ENCODE data around the gene IL6R. TPM values are rescaled to one million over a fixed set of nuclear protein-coding genes. Genes with fewer than 3 reads are reported as not detected.
"Not testable (repeated sequence)": the region's sequence is repeated elsewhere in the genome, so short reads cannot be mapped to it uniquely, and the experiment has no call there.

The IL6R gene
- total RNA-seq, 4 donors from 2014 or later: 56.1 to 140 (median 100) TPM

DNA sequence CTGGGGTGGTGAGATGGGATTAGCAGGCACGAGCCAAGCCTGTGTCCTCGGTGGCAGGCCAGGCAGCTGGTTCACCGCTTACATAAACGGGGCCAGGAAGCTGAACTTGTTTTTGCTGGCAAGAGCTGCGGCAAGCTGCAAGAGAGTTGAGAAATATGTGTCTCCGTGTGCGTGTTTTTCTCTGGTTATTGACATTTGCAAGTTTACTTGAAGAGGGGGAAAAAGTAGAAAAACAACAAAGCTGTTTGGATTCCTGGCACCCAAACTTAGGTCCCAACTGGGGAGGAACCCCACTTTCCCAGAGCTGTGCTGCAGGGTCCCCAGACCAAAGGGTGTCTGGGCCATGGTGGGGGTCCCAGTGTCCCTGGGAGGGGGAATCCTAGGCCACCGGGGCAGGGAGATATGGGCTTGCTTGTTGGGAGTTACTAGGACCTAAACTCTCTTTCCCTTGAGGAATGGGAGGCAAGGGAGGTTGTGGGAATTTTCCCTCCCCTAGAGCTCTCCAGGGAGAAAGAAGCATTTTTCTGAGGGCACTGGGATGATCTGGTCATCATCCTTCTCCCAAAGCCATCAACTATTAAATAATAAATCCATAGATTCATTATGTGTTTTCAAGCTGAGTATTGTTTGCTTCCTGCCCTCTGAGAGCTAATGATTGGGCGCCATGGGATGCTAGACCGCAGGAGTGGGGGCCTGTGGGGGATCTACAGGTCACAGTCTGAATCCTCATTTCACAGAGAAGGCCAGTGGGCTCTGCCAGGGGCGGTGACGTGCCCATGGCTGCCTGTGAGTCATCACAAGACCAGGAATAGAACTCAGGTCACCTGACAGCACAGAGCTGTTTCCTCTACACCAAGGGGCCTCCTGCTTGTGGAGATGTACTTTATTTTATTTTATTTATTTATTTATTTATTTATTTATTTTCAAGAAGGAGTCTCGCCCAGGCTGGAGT lies 14.8 kb downstream of the IL6R start:
- Histone ChIP-seq H3K27me3 (no peaks in the 10 kb centered on the region), H3K36me3 (peaks cover 0 to 3% (median 0%) of the 10 kb centered on the region in 3 donors), H3K9me3 (no peaks in the 10 kb centered on the region), H3K4me3 (no peak overlapping the region), H3K4me1 (peaks cover 8 to 81% (median 22%) of the 10 kb centered on the region in 4 donors), H3K27ac (peak overlapping the region; percentile 71 to 92 (median 85))
- no peak for TF ChIP-seq POLR2A (IDR thresholded peaks at IDR 0.05)
- TF ChIP-seq, protein P1, sequence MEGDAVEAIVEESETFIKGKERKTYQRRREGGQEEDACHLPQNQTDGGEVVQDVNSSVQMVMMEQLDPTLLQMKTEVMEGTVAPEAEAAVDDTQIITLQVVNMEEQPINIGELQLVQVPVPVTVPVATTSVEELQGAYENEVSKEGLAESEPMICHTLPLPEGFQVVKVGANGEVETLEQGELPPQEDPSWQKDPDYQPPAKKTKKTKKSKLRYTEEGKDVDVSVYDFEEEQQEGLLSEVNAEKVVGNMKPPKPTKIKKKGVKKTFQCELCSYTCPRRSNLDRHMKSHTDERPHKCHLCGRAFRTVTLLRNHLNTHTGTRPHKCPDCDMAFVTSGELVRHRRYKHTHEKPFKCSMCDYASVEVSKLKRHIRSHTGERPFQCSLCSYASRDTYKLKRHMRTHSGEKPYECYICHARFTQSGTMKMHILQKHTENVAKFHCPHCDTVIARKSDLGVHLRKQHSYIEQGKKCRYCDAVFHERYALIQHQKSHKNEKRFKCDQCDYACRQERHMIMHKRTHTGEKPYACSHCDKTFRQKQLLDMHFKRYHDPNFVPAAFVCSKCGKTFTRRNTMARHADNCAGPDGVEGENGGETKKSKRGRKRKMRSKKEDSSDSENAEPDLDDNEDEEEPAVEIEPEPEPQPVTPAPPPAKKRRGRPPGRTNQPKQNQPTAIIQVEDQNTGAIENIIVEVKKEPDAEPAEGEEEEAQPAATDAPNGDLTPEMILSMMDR (IDR thresholded peaks at IDR 0.05): no peak
- peak; percentile 66 to 88 (median 70) for DNase-seq

- Histone ChIP-seq H3K36me3 (peaks cover 0 to 3% (median 0%) of the 10 kb centered on the region in 3 donors), H3K4me3 (no peak overlapping the region), H3K9me3 (no peaks in the 10 kb centered on the region), H3K27me3 (no peaks in the 10 kb centered on the region), H3K4me1 (peaks cover 8 to 74% (median 22%) of the 10 kb centered on the region in 4 donors), H3K27ac (peak overlapping the region; percentile 71 to 92 (median 85))
- DNase-seq: no peak
- TF ChIP-seq POLR2A (IDR thresholded peaks at IDR 0.05): no peak
- TF ChIP-seq, protein P1 (IDR thresholded peaks at IDR 0.05): no peak
Observed at GRCh38 chr1:154420961-154421924, 16.1 kb downstream of the IL6R start.

DNA sequence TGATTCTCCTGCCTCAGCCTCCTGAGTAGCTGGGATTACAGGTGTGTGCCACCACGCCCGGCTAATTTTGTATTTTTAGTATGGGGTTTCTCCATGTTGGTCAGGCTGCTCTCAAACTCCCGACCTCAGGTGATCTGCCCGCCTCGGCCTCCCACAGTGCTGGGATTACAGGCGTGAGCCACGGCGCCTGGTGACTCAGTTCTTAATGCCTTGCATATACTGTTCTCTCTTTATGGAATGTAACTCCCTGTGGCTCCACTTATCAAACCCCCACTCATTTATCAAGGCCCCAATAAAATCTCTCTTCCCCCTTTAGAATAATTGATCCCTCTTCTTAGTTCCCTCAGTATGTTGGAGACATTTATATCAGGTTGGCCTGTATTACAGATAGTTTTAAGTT lies 16.9 kb downstream of the IL6R start:
- H3K27me3 ChIP-seq, DNase-seq, H3K9me3 ChIP-seq, H3K36me3 ChIP-seq, H3K4me3 ChIP-seq: not testable (repeated sequence)
- peak overlapping the region in 2 of 4 donors; percentile 40 to 58 for H3K27ac ChIP-seq
- H3K4me1 ChIP-seq: peaks cover 8 to 80% (median 23%) of the 10 kb centered on the region in 4 donors

DNA sequence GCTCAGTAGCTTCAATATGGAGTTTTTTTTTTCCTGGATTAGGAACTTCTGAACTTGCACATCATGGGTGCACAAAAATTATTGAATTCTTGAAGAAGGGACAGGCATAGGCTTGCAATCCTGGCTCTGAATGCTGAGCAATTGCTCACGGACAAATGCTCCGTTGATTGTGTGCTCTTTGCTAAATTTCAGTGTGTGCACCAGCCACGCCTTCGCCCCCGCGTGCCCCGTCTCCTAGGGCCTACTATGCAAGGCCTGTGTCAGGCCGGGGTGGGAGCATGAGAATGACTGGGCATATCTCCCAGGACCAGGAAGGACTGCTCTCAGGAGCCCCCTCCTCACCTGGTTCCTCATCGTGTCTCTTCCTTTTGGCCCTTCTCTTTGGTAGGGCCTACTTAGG lies 17.4 kb downstream of the IL6R start:
- TF ChIP-seq, protein P1 (IDR thresholded peaks at IDR 0.05): no peak
- no peak for TF ChIP-seq POLR2A (IDR thresholded peaks at IDR 0.05)
- Histone ChIP-seq H3K27me3 (no peaks in the 10 kb centered on the region), H3K36me3 (peaks cover 0 to 3% (median 0%) of the 10 kb centered on the region in 3 donors), H3K4me1 (peaks cover 8 to 81% (median 25%) of the 10 kb centered on the region in 4 donors), H3K4me3 (no peak overlapping the region), H3K9me3 (no peaks in the 10 kb centered on the region), H3K27ac (peak overlapping the region in 3 of 4 donors; percentile 11 to 58 (median 38))
- no peak for DNase-seq

DNA sequence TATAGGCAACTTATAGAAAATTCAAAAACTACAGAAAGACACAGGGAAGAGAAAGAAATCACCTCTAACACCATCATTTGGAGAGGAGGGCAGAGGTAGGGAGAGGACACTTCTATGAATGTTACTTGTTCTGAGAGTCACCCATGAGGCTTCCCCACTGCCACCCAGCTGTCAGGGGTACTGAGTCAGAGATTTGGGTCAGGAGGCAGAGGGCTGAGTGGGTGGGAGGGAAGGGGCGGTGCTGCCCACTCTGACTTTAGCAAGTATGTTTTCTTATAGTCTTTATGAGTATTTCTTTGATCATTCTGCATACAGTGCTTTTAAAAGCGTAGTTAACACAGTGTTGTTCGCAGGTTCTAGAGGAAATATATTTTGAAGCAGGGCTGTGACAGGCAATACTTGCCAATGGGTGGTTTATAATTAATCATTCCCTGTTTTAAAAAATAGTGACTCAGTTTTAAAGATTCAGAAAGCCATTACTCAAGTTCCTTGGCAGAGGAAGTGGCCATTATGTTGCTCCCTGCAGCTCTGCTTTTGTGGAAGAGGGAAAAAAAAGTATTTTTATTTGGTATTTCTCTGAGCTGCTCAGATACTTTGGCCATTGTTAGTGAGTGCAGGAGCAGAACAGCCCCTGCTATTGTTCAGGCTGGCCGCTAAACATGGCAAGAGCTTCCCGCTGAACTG lies 18.3 kb downstream of the IL6R start:
- Histone ChIP-seq H3K4me3 (no peak overlapping the region), H3K27ac (peak overlapping the region; percentile 6 to 70 (median 54)), H3K27me3 (no peaks in the 10 kb centered on the region), H3K9me3 (no peaks in the 10 kb centered on the region), H3K4me1 (peaks cover 8 to 81% (median 28%) of the 10 kb centered on the region in 4 donors), H3K36me3 (peaks cover 0 to 3% (median 0%) of the 10 kb centered on the region in 3 donors)
- TF ChIP-seq POLR2A (IDR thresholded peaks at IDR 0.05): no peak
- TF ChIP-seq, protein P1 (IDR thresholded peaks at IDR 0.05): no peak
- DNase-seq: no peak
